H9 (cell line): ENCODE measurements around the gene PRSS1. TPM values are rescaled to one million over a fixed set of nuclear protein-coding genes. Genes with fewer than 3 reads are reported as not detected.

Experiments
- DNase-seq: peaks from one replicate; pipeline ENCODE4 v3.0.0-alpha.2; 2017
- H2AFZ ChIP-seq: one replicate; pipeline ENCODE4 v1.6.1; 2013; ENCODE audit warnings: mild to moderate bottlenecking, low read length, control low read depth, moderate library complexity
- H2AK5ac ChIP-seq: 2 replicates; pipeline ENCODE4 v1.6.1; 2013; ENCODE audit warnings: low read length, control low read depth, mixed read lengths; ENCODE audit not compliant: insufficient read length
- H2BK120ac ChIP-seq: one replicate; pipeline ENCODE4 v1.6.1; 2013; ENCODE audit warnings: low read depth, mild to moderate bottlenecking, low read length, control low read depth, inconsistent platforms; ENCODE audit not compliant: poor library complexity, severe bottlenecking
- H2BK12ac ChIP-seq: 2 replicates; pipeline ENCODE4 v1.6.1; 2013; ENCODE audit warnings: low read length, control low read depth, mixed read lengths, low read depth; ENCODE audit not compliant: insufficient read length
- H2BK15ac ChIP-seq: 2 replicates; pipeline ENCODE4 v1.6.1; 2013; ENCODE audit warnings: low read depth, low read length, control low read depth
- H2BK20ac ChIP-seq: one replicate; pipeline ENCODE4 v1.6.1; 2013; ENCODE audit warnings: low read depth, mild to moderate bottlenecking, low read length, control low read depth, inconsistent platforms; ENCODE audit not compliant: poor library complexity, severe bottlenecking
- H2BK5ac ChIP-seq: 2 replicates; pipeline ENCODE4 v1.6.1; 2013; ENCODE audit warnings: low read length, control low read depth, mixed read lengths; ENCODE audit not compliant: insufficient read length
- H3K14ac ChIP-seq: 2 replicates; pipeline ENCODE4 v1.6.1; 2013; ENCODE audit warnings: low read length, control low read depth; ENCODE audit not compliant: insufficient read depth
- H3K18ac ChIP-seq: 2 replicates; pipeline ENCODE4 v1.6.1; 2013; ENCODE audit warnings: low read depth, mild to moderate bottlenecking, mixed read lengths, low read length, control low read depth; ENCODE audit not compliant: insufficient read length
- H3K23ac ChIP-seq: 2 replicates; pipeline ENCODE4 v1.6.1; 2013; ENCODE audit warnings: low read length, control low read depth, mixed read lengths, low read depth; ENCODE audit not compliant: insufficient read length
- H3K23me2 ChIP-seq: 2 replicates; pipeline ENCODE4 v1.6.1; 2013; ENCODE audit warnings: low read depth, mild to moderate bottlenecking, mixed read lengths, low read length, control low read depth; ENCODE audit not compliant: insufficient read length, poor library complexity, severe bottlenecking
- H3K27ac ChIP-seq: 2 replicates; pipeline ENCODE4 v1.5.1; 2013; ENCODE audit warnings: low read length, control low read depth, mixed read lengths, low read depth; ENCODE audit not compliant: insufficient read length
- H3K27me3 ChIP-seq: 2 replicates; pipeline ENCODE4 v1.6.1; 2013; ENCODE audit warnings: low read length, control low read depth, inconsistent platforms; ENCODE audit not compliant: insufficient read depth
- H3K4ac ChIP-seq: 2 replicates; pipeline ENCODE4 v1.6.1; 2013; ENCODE audit warnings: low read depth, mild to moderate bottlenecking, control low read depth, inconsistent platforms, low read length, moderate library complexity
- H3K4me1 ChIP-seq: 2 replicates; pipeline ENCODE4 v1.6.1; 2013; ENCODE audit warnings: low read length, control low read depth, inconsistent platforms; ENCODE audit not compliant: insufficient read depth
- H3K4me2 ChIP-seq: 2 replicates; pipeline ENCODE4 v1.6.1; 2013; ENCODE audit warnings: low read length, control low read depth, mixed read lengths; ENCODE audit not compliant: insufficient read length, insufficient read depth
- H3K56ac ChIP-seq: 2 replicates; pipeline ENCODE4 v1.6.1; 2013; ENCODE audit warnings: low read depth, mild to moderate bottlenecking, mixed read lengths, low read length, control low read depth; ENCODE audit not compliant: insufficient read length
- H3K79me1 ChIP-seq: 2 replicates; pipeline ENCODE4 v1.6.1; 2013; ENCODE audit warnings: low read depth, mild to moderate bottlenecking, moderate library complexity, low read length, control low read depth, inconsistent platforms; ENCODE audit not compliant: insufficient read depth, poor library complexity, severe bottlenecking
- H3K79me2 ChIP-seq: 2 replicates; pipeline ENCODE4 v1.6.1; 2013; ENCODE audit warnings: low read length, control low read depth, inconsistent platforms; ENCODE audit not compliant: insufficient read depth
- H3K9ac ChIP-seq: 2 replicates; pipeline ENCODE4 v1.6.1; 2013; ENCODE audit warnings: low read length, control low read depth, mixed read lengths; ENCODE audit not compliant: insufficient read length; ENCODE audit errors: extremely low read depth
- H3K9me3 ChIP-seq: one replicate; pipeline ENCODE4 v1.6.1; 2013; ENCODE audit warnings: low read depth, low read length, inconsistent platforms; ENCODE audit not compliant: control insufficient read depth
- H3T11ph ChIP-seq: one replicate; pipeline ENCODE4 v1.6.1; 2013; ENCODE audit warnings: mild to moderate bottlenecking, low read length, control low read depth, inconsistent platforms
- H4K20me1 ChIP-seq: one replicate; pipeline ENCODE4 v1.6.1; 2013; ENCODE audit not compliant: control insufficient read depth, insufficient read length, insufficient read depth
- H4K5ac ChIP-seq: 2 replicates; pipeline ENCODE4 v1.6.1; 2013; ENCODE audit warnings: low read depth, mild to moderate bottlenecking, mixed read lengths, low read length, control low read depth; ENCODE audit not compliant: insufficient read length
- H4K8ac ChIP-seq: replicated peaks from 2 replicates; pipeline ENCODE4 v1.6.1; 2013; ENCODE audit warnings: low read length, control low read depth, mixed read lengths, low read depth; ENCODE audit not compliant: insufficient read length
- H4K91ac ChIP-seq: 2 replicates; pipeline ENCODE4 v1.6.1; 2013; ENCODE audit warnings: low read depth, mild to moderate bottlenecking, moderate library complexity, mixed read lengths, low read length, control low read depth; ENCODE audit not compliant: insufficient read length
- H3K27ac Mint-ChIP-seq, 3 experiments: 2 replicates in 2 of 3; 3 replicates in 1 of 3; pipeline ENCODE4 v1.8.0; 2020 to 2021; ENCODE audit warnings: mixed read lengths in 3 of 3, mild to moderate bottlenecking in 1 of 3, moderate library complexity in 1 of 3
- H3K27me3 Mint-ChIP-seq: 2 replicates; pipeline ENCODE4 v1.8.0; 2021; ENCODE audit warnings: low read depth, mild to moderate bottlenecking, moderate library complexity, mixed read lengths
- H3K36me3 Mint-ChIP-seq, 3 experiments: 2 replicates in 2 of 3; 3 replicates in 1 of 3; pipeline ENCODE4 v1.8.0; 2020 to 2021; ENCODE audit warnings: low read depth in 3 of 3, mixed read lengths in 3 of 3; ENCODE audit not compliant: insufficient read depth in 1 of 3
- H3K4me1 Mint-ChIP-seq, 2 experiments: 2 replicates each; pipeline ENCODE4 v1.8.0; 2020; ENCODE audit warnings: mixed read lengths in 2 of 2
- H3K4me3 Mint-ChIP-seq, 2 experiments: 2 replicates in 1 of 2; 3 replicates in 1 of 2; pipeline ENCODE4 v1.8.0; 2020 to 2021; ENCODE audit warnings: mild to moderate bottlenecking in 2 of 2, mixed read lengths in 2 of 2, moderate library complexity in 1 of 2
- H3K9me3 Mint-ChIP-seq, 2 experiments: 2 replicates in 1 of 2; 3 replicates in 1 of 2; pipeline ENCODE4 v1.8.0; 2020; ENCODE audit warnings: mild to moderate bottlenecking in 2 of 2, mixed read lengths in 2 of 2, moderate library complexity in 1 of 2
- CTCF ChIP-seq: fragments of 200-600 bp; sonication (generic); conservative IDR thresholded peaks from 3 replicates; pipeline ENCODE4 v1.8.0; 2021; ENCODE audit warnings: antibody characterized with exemption, mild to moderate bottlenecking
- WGBS: extraction: QIAGEN DNeasy Blood & Tissue Kit; methylation state at CpG from one replicate; pipeline ENCODE4 v1.1.7; 2013; ENCODE audit warnings: missing lambda C conversion rate, low lambda C conversion rate, mixed read lengths; ENCODE audit not compliant: insufficient read length; ENCODE audit errors: extremely low coverage; 5-methylcytosine and 5-hydroxymethylcytosine counted together
- total RNA-seq: library from RNA; stranded (reverse); gene quantifications from 2 replicates; pipeline ENCODE4 v1.2.1, GENCODE V29; 2021

Gene PRSS1
- total RNA-seq, 1 experiment from 2014 or later, result not detected

DNA sequence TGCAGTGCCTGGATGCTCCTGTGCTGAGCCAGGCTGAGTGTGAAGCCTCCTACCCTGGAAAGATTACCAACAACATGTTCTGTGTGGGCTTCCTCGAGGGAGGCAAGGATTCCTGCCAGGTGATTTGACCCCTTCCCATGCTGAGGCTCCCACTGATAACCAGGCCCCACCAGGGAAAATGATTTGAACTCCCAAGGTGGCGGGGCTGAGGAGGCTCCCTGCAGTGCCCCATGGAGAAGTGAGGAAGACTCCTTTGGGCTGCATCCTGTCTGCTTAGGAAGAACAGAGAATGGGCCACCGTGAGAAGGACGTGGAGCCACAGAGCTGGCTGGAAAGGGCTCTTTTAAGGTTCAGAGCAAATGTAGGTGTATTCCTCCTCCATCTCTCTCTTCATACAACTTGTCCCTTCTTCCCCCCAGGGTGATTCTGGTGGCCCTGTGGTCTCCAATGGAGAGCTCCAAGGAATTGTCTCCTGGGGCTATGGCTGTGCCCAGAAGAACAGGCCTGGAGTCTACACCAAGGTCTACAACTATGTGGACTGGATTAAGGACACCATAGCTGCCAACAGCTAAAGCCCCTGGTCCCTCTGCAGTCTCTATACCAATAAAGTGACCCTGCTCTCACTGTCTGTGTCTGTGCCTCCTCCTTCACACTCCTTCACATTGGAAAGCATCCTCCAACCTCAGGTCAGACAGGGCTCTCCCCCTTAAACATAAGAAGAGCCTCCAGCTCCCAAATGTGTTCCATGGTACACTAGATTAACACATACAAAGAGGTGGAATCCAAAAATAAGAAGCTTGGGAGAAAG lies 24.9 kb downstream of the PRSS1 start:
- Histone ChIP-seq H2BK120ac (no peak overlapping the region), H2BK15ac (no peak overlapping the region), H3K23ac (no peak overlapping the region), H3K9me3 (no peaks in the 10 kb centered on the region), H4K5ac (no peak overlapping the region), H3K4me2 (no peak overlapping the region), H3K4me1 (no peaks in the 10 kb centered on the region), H3K27ac (no peak overlapping the region), H2BK12ac (no peak overlapping the region), H4K20me1 (no peaks in the 10 kb centered on the region), H2AFZ (no peak overlapping the region), H3K9ac (no peak overlapping the region), H3K4ac (no peak overlapping the region), H3K79me2 (no peaks in the 10 kb centered on the region), H4K91ac (no peak overlapping the region), H3K18ac (no peak overlapping the region), H4K8ac (no peak overlapping the region), H2AK5ac (no peak overlapping the region), H2BK5ac (no peak overlapping the region), H3K56ac (no peak overlapping the region), H3K14ac (no peak overlapping the region), H3T11ph (no peak overlapping the region), H3K27me3 (no peaks in the 10 kb centered on the region), H2BK20ac (no peak overlapping the region), H3K79me1 (no peaks in the 10 kb centered on the region), H3K23me2 (no peaks in the 10 kb centered on the region)
- H3K27ac Mint-ChIP-seq, result no peak overlapping the region; a peak in 2 of 7 replicates
- H3K36me3 Mint-ChIP-seq, result no peaks in the 10 kb centered on the region
- WGBS, result no CpG with 5 or more reads among the region's 4 CpGs
- TF ChIP-seq CTCF, result no peak
- H3K9me3 Mint-ChIP-seq, result no peaks in the 10 kb centered on the region
- no peak overlapping the region for H3K4me3 Mint-ChIP-seq
- peaks cover 12% of the 10 kb centered on the region for H3K27me3 Mint-ChIP-seq
- peaks cover 3 to 5% of the 10 kb centered on the region in 2 experiments; a peak in 3 of 4 replicates for H3K4me1 Mint-ChIP-seq
- no peak for DNase-seq
